HCT116 (cell line): ENCODE results near the gene LHPP. TPM values are rescaled to one million over a fixed set of nuclear protein-coding genes. Genes with fewer than 3 reads are reported as not detected.

Experiments used
- ATAC-seq: fragments of 200-7000 bp; cut with Tn5 transposase; 2 replicates; pipeline ENCODE4 v1.9.1; 2020; ENCODE audit warnings: mild to moderate bottlenecking, moderate library complexity
- BruUV-seq: library from RNA; stranded (reverse); fragments of 400-500 nt; replicated peaks from 2 replicates; lab custom pipeline; 2021; lab: Mats Ljungman, UMichigan
- CTCF ChIA-PET: fragments of 300-600 bp; sonication (Branson Sonifier 250); formaldehyde crosslinking; loops from one replicate; lab custom pipeline; 2021; ENCODE audit warnings: antibody characterized with exemption; lab: Charles Lee
- POLR2A ChIA-PET: fragments of 300-600, 350-600 bp; sonication (Branson Sonifier 250); formaldehyde crosslinking; loops from one replicate; lab custom pipeline; 2021; ENCODE audit warnings: antibody characterized with exemption; lab: Charles Lee
- RAD21 ChIA-PET, 2 experiments: fragments of 300-600 bp; sonication (Branson Sonifier 250); formaldehyde crosslinking; loops; one replicate each; lab custom pipeline; 2023; ENCODE audit warnings: low total read pairs in 2 of 2; ENCODE audit not compliant: uncharacterized antibody in 2 of 2, unreplicated experiment in 2 of 2, low non-redundant PET in 1 of 2; lab: Charles Lee
- DNase-seq: peaks from one replicate; pipeline ENCODE4 v3.0.0-alpha.2; 2010; ENCODE audit warnings: low read depth, low spot score
- H2AFZ ChIP-seq: fragments of 200-600 bp; shearing (Covaris generic), sonication (generic); 2 replicates; pipeline ENCODE4 v1.6.1; 2017; ENCODE audit warnings: low read depth, mixed run types, mixed read lengths, antibody characterized with exemption, low read length; ENCODE audit not compliant: poor library complexity, severe bottlenecking
- H3K27ac ChIP-seq: 2 replicates; pipeline ENCODE4 v1.5.1; 2012; ENCODE audit warnings: low read depth, low read length
- H3K27me3 ChIP-seq: fragments of 200-600 bp; sonication (generic); 2 replicates; pipeline ENCODE4 v1.6.1; 2016; ENCODE audit warnings: mixed run types, low read length, mixed read lengths; ENCODE audit not compliant: insufficient read depth
- H3K36me3 ChIP-seq, 2 experiments: fragments of 200-500 bp in 1 of 2; fragments of 200-600 bp in 1 of 2; sonication (Bioruptor generic) in 1 of 2; sonication (generic) in 1 of 2; 2 replicates each; pipeline versions ENCODE4 v1.5.1 to v1.6.1; 2014 to 2016; ENCODE audit warnings: low read length in 2 of 2, inconsistent platforms in 1 of 2, mixed read lengths in 1 of 2, mixed run types in 1 of 2; ENCODE audit not compliant: insufficient read depth in 2 of 2, control insufficient read depth in 1 of 2
- H3K4me1 ChIP-seq, 2 experiments: fragments of 200-600 bp in 1 of 2; sonication (generic) in 1 of 2; 2 replicates each; pipeline versions ENCODE4 v1.5.1 to v1.6.1; 2012 to 2017; ENCODE audit warnings: low read length in 2 of 2, inconsistent platforms in 1 of 2, mild to moderate bottlenecking in 1 of 2, mixed read lengths in 1 of 2, mixed run types in 1 of 2, moderate library complexity in 1 of 2; ENCODE audit not compliant: insufficient read depth in 2 of 2, control insufficient read depth in 1 of 2
- H3K4me2 ChIP-seq: fragments of 200-600 bp; sonication (generic); 2 replicates; pipeline ENCODE4 v1.6.1; 2017; ENCODE audit warnings: mixed run types, low read length, mixed read lengths
- H3K4me3 ChIP-seq, 2 experiments: fragments of 200-600 bp in 1 of 2; sonication (generic) in 1 of 2; replicated peaks in 1 of 2; 2 replicates each; pipeline ENCODE4 v1.5.1; 2011 to 2016; ENCODE audit warnings: low read length in 2 of 2, control low read depth in 1 of 2, low read depth in 1 of 2, mild to moderate bottlenecking in 1 of 2, mixed read lengths in 1 of 2, mixed run types in 1 of 2
- H3K79me2 ChIP-seq: fragments of 200-600 bp; sonication (generic); 2 replicates; pipeline ENCODE4 v1.6.1; 2017; ENCODE audit warnings: mild to moderate bottlenecking, mixed run types, low read length, moderate library complexity, mixed read lengths; ENCODE audit not compliant: insufficient read depth
- H3K9ac ChIP-seq: fragments of 200-600 bp; sonication (generic); 2 replicates; pipeline ENCODE4 v1.6.1; 2016; ENCODE audit warnings: low read length, mixed read lengths
- H3K9me2 ChIP-seq: fragments of 200-600 bp; sonication (generic), shearing (Covaris generic); 2 replicates; pipeline ENCODE4 v1.6.1; 2017; ENCODE audit warnings: mixed run types, mild to moderate bottlenecking, moderate library complexity; ENCODE audit not compliant: insufficient read depth
- H3K9me3 ChIP-seq, 2 experiments: fragments of 200-500 bp in 1 of 2; fragments of 200-600 bp in 1 of 2; sonication (Bioruptor generic) in 1 of 2; sonication (generic) in 1 of 2; 2 replicates each; pipeline ENCODE4 v1.6.1; 2014 to 2017; ENCODE audit warnings: low read length in 2 of 2, mixed read lengths in 2 of 2, inconsistent platforms in 1 of 2, low read depth in 1 of 2, mild to moderate bottlenecking in 1 of 2, mixed run types in 1 of 2, moderate library complexity in 1 of 2; ENCODE audit not compliant: control insufficient read depth in 1 of 2, insufficient read depth in 1 of 2
- H4K20me1 ChIP-seq: fragments of 200-600 bp; sonication (generic), shearing (Covaris generic); 2 replicates; pipeline ENCODE4 v1.6.1; 2017; ENCODE audit warnings: mixed run types, mild to moderate bottlenecking, moderate library complexity; ENCODE audit not compliant: insufficient read depth
- EZH2 ChIP-seq: fragments of 200-600 bp; sonication (generic); IDR thresholded peaks from 2 replicates; pipeline ENCODE4 v1.6.1; 2017; ENCODE audit warnings: antibody characterized with exemption, mixed run types
- EZH2phosphoT487 ChIP-seq: fragments of 200-600 bp; IDR thresholded peaks from 2 replicates; pipeline ENCODE4 v1.6.1; 2018; ENCODE audit warnings: antibody characterized with exemption, borderline replicate concordance
- FOSL1 ChIP-seq: IDR thresholded peaks from 2 replicates; pipeline ENCODE4 v1.6.1; 2012; ENCODE audit warnings: low read depth
- JUND ChIP-seq: IDR thresholded peaks from 2 replicates; pipeline ENCODE4 v1.6.1; 2012
- REST ChIP-seq: IDR thresholded peaks from 2 replicates; pipeline ENCODE4 v1.6.1; 2012; ENCODE audit warnings: low read depth
- ZNF274 ChIP-seq: fragments of 200-500 bp; sonication (Bioruptor generic); IDR thresholded peaks from 2 replicates; pipeline ENCODE4 v1.6.1; 2014; ENCODE audit warnings: mild to moderate bottlenecking, low read depth, low read length, inconsistent platforms
- intact Hi-C: fragments of 100-400 bp; cut with micrococcal nuclease; formaldehyde crosslinking; loops from 2 replicates; pipeline ENCODE4 v1.10.0; 2022
- total RNA-seq: library from RNA; stranded (reverse); gene quantifications from one replicate; pipeline ENCODE4 v1.2.1, GENCODE V29; 2021; ENCODE audit not compliant: unreplicated experiment
- TF ChIP-seq, protein P1 (sequence below): IDR thresholded peaks from 2 replicates; pipeline ENCODE4 v1.6.1; 2012

The LHPP gene
- total RNA-seq, 1 experiment from 2014 or later, result 45.8 TPM

DNA sequence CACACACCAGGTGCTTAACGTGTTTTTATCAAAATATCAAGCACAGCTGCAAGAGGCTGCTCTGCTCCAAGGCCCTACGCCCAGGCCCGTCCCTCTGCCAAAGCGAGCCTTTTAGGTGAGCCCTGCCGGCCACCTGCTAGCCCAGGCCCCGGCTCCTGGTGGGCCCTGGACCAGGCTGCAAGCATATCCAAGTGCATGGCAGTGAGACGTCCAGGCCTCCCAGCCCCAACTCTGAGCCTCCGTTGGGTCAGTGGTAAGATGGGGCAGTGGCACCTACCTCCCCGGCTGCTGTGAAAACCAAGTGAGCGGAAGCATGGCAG, 136.2 kb downstream of the LHPP start:
- Histone ChIP-seq H3K4me3 (no peak overlapping the region), H3K4me2 (no peak overlapping the region), H3K9me2 (no peaks in the 10 kb centered on the region), H3K36me3 (no peaks in the 10 kb centered on the region), H3K79me2 (no peaks in the 10 kb centered on the region), H2AFZ (no peak overlapping the region), H3K27me3 (no peaks in the 10 kb centered on the region), H4K20me1 (no peaks in the 10 kb centered on the region), H3K9ac (no peak overlapping the region), H3K27ac (no peak overlapping the region), H3K4me1 (peaks cover 8 to 10% of the 10 kb centered on the region in 2 experiments; a peak in 2 of 4 replicates), H3K9me3 (no peaks in the 10 kb centered on the region)
- intact Hi-C loops, result no loop called here
- POLR2A ChIA-PET, result no interaction called here
- RAD21 ChIA-PET, result no interaction called here
- DNase-seq, result no peak
- CTCF ChIA-PET, result no interaction called here
- TF ChIP-seq JUND (no peak), EZH2phosphoT487 (no peak), FOSL1 (no peak)
- TF ChIP-seq, protein P1, sequence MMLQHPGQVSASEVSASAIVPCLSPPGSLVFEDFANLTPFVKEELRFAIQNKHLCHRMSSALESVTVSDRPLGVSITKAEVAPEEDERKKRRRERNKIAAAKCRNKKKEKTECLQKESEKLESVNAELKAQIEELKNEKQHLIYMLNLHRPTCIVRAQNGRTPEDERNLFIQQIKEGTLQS, result no peak
- ATAC-seq, result no peak
- BruUV-seq, result no TSS peak

- POLR2A ChIA-PET, result no interaction called here
- no TSS peak for BruUV-seq
- ATAC-seq, result no peak
Measured at GRCh38 chr10:124598196-124598595, 136.6 kb downstream of the LHPP start.

More at GRCh38 chr10:124598196-124598595, 136.6 kb downstream of the LHPP start:
- Histone ChIP-seq H3K27ac (no peak overlapping the region), H3K4me1 (peaks cover 8 to 10% of the 10 kb centered on the region in 2 experiments; a peak in 2 of 4 replicates), H3K27me3 (no peaks in the 10 kb centered on the region), H3K9ac (no peak overlapping the region), H3K9me3 (no peaks in the 10 kb centered on the region), H3K4me3 (no peak overlapping the region), H2AFZ (no peak overlapping the region), H3K4me2 (no peak overlapping the region), H4K20me1 (no peaks in the 10 kb centered on the region), H3K79me2 (no peaks in the 10 kb centered on the region), H3K9me2 (no peaks in the 10 kb centered on the region), H3K36me3 (no peaks in the 10 kb centered on the region)
- no peak for DNase-seq
- no peak for TF ChIP-seq EZH2
- TF ChIP-seq ZNF274, result no peak
- TF ChIP-seq REST, result no peak
- TF ChIP-seq FOSL1, result no peak
- CTCF ChIA-PET, result no interaction called here
- RAD21 ChIA-PET, result no interaction called here
- intact Hi-C loops, result no loop called here
